Stimulated activated CD8-positive, alpha-beta memory T cell treated with anti-CD3 and anti-CD28 coated beads, Interleukin-12 subunit alpha, Interleukin-12 subunit beta, amount 100 ng/mL, for 1 hour (primary cell): ENCODE results near the gene ZCCHC8.
"Not testable (repeated sequence)": the region's sequence is repeated elsewhere in the genome, so short reads cannot be mapped to it uniquely, and the experiment has no call there.

Source experiments
- DNase-seq: peaks from one replicate; pipeline ENCODE4 v3.0.0-alpha.2; 2020; ENCODE audit warnings: low read depth

ZCCHC8 gene

DNA sequence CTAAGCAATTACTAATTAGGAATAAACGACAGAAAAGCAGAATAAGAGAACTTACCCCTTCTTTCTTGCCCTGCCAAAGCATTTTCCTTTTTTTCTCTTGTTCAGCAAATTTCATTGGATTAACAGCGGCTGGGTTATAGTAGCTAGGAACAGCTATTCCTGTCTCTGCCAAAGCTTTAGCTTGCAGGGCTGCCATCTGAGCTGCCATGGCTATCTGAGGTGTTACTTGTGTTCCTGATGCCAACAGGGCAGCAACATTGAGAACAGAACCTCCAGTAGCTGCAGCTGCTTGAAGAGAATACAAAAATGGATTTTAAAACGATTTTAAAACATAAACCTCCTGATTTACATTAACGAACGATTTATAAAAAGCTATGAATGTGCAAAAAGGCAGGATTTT is 7.4 kb upstream of the ZCCHC8 start:
- DNase-seq, result no peak

DNA sequence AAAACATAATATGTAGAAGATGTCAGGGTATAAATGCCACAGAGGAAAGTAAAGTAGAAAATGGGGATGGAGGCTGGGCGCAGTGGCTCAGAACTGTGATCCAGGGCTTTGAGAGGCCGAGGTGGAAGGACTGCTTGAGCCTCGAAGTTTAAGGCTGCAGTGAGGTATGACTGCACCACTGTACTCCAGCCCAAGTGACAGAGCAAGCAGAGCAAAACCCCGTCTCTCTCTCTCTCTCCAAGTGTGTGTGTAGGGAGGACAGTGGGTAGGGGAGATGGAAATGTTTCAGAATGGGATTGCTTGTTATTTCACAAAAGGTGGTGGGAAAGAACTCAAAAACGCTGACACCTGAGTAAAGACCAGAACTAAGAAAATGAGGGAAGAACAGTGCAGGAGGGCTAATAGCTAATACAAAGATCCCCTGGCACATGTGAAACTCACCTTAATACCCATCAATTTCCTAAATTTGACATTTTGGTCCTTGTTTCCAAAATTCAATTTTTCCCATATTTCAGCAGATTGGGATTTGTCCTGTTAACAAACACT is 5.7 kb upstream of the ZCCHC8 start:
- no peak for DNase-seq

DNA sequence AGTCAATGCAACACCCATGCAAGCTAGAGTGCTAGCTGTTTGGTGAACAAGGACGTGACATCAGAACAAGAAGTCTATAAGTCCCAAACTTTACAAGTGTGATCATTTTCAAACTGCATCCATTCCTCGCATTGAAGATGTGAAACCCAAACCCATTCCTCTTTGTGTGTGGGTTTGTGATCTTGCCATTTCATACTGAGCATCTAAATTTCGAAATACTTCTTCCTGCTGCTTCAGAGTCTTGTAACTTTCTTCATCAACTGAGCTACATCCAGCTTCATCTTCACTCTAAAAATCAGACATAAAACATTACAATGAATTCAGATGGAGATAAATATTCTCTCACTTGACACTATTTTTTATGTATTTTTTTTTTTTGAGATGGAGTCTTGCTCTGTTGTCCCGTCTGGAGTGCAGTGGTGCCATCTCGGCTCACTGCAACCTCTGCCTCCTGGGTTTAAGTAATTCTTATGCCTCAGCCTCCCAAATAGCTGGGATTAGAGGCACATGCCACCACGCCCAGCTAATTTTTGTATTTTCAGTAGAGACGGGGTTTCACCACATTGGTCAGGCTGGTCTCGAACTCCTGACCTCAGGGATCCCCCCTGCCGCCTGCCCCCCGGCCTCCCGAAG is 4.8 kb upstream of the ZCCHC8 start:
- no peak for DNase-seq

DNA sequence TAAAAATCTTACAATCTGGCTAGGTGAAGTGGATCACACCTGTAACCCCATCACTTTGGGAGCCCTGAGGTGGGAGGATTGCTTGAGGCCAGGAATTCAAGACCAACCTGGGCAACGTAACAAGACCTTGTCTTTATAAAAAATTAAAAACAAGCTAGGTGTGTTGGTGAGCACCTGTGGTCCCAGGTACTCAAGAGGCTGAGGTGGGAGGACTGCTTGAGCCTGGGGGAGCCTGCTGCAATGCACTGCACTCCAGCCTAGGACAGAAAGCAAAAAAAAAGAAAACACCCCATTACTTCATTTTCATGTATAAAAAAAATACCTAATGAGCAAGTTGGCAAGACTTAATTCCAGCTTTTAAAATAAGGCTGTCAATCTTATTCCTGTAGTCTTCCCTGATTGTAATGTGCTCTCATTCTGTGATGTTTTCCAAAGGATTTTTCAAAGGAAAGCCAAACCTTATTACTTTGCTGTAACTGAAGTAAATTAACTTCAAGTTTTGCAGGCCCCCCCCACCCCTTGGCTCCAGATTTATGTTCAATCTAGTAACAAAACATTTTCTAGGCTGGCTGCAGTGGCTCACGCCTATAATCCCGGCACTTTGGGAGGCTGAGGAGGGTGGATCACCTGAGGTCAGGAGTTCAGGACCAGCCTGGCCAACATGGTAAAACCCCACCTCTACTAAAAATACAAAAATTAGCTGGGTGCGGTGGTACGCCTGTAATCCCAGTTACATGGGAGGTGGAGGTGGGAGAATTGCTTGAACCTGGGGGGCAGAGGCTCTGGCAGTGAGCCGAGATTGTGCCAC is 3.3 kb upstream of the ZCCHC8 start:
- DNase-seq, result no peak

DNA sequence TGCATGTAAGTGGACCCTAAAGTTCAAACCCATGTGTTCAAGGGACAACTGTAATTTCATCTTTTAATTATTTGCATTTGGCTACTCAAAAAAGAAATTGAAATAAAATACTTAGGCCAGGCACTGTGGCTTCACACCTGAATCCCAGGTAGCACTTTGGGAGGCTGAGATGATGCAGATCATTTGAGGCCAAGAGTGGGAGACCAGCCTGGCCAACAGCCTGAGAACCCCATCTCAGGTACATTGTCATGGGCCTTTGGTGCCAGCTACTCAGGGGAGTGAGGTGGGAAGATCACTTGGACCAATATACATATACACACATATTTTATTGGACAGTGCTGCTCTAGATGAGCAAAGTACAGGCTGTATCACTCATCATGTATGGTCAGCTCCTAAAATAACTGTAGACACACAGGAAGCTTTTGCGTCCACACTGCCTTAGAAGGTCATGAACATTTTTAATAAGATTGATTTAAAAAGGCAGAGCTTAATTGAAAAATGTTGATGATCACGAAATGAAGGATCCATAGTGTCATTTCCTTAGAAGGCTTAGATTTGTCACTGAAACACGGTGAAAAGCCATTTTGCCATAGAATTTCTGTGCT is 2.5 kb upstream of the ZCCHC8 start:
- no peak for DNase-seq

DNA sequence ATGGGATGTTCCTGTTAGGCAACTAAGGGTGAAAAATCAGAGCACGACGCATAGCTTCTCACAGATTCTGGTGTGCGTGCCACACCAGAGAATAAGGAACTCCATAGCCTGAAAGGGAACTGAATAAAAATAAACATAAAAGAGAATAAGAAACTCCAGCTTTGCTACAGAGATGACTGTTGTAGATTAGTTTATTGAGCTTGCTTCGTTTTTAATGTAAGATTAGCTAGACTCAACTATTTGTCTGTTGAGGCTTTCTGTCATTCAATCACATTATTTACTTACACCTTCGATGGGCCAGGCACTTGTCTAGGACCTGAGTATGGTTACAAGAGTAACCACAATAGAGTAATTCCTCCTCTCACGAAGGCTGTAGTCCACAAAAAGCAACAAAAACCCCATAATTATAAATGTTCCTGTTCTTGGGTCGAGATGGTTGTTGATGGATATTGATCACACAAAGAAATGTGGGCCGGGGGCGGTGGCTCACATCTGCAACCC is 807 bp upstream of the ZCCHC8 start:
- no peak for DNase-seq

DNA sequence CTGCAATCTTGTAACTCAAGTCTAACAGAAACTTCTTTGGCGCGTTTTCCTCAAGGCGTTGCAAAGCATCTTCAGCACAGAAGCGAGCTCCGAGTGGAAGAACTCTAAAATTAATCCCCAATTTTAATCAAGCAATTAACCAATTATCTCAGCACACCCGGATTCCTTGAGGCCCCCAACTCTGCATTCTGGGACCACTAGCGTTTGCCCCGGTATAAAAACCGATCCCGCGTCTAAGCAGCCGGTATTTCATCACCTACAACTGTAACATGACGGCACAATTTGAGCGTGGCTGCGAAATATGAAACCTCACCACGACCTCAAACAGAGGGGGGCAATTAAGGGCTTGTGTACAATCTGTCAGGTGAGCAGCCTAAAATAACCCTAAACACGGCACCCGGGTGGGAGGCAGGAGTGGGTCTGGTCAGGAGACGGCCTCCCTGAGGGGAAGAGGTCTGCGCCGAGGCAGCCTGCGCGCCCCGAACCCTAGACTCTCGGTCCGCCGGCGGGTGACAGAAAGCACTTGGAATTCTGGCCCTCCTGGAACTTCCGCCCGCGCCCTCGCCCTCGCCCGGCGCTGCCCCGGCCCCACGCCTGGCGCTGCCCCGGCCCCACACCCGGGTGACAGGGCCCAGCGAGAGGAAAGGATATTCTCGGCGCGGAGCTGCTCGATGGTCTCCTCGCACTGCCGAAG is 594 bp downstream of the ZCCHC8 start:
- DNase-seq, result peak; percentile 25

DNA sequence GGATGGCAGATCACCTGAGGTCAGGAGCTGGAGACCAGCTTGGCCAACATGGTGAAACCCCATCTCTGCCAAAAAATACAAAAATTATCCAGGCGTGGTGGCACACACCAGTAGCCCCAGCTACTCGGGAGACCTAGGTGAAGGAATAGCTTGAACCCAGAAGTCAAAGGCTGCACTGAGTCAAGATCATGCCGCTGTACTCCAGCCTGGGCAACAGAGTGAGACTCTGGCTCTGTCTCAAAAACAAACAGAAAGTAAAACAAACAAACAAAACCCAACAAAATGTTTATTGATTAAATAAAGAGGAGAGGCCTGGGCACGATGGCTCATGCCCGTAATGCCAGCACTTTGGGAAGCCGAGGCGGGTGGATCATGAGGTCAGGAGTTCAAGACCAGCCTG is 5.5 kb downstream of the ZCCHC8 start:
- no peak for DNase-seq

DNA sequence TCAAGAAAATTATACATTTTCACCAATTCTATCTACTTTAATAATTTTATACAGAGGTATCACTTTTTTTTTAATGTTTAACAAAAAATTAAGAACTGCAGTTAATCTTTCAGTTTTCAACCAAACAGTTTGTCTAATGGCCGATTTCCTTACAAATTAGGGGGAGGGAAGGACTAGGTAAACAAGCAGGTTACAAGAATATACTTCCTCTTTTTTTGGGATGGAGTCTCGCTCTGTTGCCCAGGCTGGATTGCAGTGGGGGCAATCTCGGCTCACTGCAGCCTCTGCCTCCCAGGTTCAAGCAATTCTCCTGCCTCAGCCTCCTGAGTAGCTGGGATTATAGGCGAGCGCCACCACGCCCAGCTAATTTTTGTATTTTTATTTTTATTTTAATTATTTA is 7.5 kb downstream of the ZCCHC8 start:
- not testable (repeated sequence) for DNase-seq

DNA sequence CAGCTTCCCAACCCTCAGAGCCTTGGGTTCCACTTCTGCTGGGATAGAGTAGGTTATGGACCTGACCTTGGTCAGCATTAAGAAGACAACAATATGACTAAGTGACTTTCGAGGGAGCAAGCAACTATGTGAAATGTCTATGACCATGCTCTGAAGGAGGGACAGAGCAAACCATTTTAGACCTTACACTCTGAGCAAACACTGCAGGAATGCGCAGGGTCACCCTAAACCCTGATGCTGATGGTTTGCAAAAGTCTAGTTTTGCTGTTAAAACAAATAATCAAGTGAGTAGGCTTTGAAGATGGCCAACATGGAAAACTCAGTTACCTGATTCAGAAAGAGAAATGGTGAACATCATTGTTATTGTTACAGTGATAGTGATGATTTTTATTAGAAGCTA is 8.7 kb downstream of the ZCCHC8 start:
- DNase-seq, result no peak

DNA sequence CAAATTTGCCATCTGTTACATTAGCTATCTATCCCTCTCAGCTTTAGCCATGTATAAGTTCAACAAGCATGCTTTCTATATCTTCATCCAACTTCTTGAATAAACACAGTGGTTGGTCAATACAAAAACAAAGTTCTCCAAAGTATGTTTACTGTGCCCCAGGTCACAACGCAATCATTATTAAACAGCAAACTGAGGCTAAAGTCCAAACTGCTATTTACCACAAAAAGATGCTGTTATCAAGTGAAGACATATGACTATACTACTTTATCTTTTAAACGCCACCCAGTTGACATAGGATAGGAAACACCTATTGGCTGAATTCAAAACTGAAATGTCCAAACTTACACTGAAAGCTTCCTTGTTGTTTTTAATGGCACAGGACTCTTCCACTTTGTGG is 11.7 kb downstream of the ZCCHC8 start:
- DNase-seq, result no peak

DNA sequence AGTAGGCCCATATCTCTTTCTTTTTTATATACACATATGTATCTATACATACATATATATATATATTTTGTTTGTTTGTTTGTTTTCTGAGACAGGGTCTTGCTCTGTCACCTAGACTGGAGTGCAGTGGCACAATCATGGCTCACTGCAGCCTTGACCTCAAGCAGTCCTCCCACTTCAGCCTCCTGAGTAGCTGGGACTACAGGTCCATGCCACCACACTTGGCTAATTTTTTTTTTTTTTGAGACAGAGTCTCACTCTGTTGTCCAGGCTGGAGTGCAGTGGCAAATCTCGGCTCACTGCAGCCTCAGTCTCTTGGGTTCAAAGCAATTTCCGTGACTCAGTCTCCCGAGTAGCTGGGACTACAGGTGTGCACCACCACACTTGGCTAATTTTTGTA is 12.9 kb downstream of the ZCCHC8 start:
- not testable (repeated sequence) for DNase-seq

DNA sequence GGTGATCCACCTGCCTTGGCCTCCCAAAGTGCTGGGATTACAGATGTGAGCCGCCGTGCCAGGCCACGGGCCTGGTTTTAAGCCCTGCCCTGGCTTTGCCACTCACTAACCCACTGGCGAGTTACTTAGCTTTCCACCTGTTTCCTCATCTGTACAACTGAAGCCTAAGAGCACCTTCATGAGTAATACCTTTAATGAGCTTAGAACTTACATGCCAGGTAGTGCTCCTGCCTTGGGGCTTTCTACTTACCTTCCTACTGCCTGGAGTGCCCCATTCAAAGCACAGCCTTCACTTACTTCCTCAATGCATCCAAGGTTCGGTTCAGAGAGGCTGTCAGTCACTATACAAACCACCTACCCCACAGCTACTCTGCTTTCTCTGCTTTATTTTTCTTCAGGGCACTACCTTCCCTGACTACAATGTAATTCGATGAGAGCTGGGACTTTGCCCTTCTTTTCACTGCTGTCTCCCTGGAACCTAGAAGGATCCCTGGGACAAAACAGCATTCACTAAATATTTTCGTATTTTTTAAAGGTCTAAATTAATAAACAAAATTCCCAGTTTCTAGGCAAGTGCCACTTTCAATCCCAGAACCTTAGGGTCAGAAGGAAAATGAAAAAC is 13.8 kb downstream of the ZCCHC8 start:
- no peak for DNase-seq

DNA sequence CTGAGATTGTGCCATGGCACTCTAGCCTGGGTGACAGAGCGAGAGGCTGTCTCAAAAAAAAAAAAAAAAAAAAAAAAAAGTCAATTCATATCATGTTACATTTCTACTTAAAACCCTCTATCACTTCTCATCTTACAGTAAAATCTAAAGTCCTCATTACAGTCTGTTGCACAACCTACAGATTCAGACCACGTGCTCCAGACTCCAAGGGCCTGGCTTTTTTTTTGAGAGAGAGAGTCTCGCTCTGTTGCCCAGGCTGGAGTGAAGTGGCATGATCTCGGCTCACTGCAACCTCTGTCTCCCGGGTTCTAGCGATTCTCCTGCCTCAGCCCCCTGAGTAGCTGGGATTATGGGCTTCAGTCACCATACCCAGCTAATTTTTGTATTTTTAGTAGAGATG is 14.4 kb downstream of the ZCCHC8 start:
- not testable (repeated sequence) for DNase-seq

DNA sequence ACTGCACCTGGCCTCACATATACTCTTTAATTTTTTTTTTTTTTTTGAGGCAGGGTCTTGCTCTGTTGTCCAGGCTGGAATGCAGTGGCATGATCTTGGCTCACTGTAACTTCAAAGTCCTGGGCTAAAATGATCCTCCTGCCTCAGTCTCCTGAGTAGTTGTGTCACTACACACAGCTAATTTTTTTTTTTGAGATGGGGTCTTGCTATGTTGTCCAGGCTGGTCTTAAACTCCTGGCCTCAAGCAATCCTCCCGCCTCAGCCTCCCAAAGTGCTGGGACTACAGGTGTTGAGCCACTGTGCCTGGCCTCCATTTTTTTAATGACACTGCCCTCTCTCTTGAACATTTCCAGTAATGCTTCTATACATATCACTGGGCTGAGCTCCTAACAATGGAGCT is 16.3 kb downstream of the ZCCHC8 start:
- not testable (repeated sequence) for DNase-seq

DNA sequence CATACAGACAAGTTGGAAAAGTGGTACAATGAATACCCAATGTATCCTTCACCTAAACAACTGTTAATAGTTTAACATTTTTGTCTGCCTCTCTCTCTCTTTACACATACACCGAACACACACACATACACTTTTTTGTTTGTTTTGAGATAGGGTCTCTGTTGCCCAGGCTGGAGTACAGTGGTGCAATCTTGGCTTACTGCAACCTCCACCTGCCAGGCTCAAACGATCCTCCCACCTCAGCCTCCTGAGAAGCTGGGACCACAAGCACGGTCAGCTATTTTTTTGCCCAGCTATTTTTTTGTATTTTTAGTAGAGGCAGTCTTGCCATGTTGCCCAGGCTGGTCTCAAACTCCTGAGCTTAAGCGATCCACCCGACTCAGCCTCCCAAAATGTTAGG is 16.8 kb downstream of the ZCCHC8 start:
- DNase-seq, result no peak

DNA sequence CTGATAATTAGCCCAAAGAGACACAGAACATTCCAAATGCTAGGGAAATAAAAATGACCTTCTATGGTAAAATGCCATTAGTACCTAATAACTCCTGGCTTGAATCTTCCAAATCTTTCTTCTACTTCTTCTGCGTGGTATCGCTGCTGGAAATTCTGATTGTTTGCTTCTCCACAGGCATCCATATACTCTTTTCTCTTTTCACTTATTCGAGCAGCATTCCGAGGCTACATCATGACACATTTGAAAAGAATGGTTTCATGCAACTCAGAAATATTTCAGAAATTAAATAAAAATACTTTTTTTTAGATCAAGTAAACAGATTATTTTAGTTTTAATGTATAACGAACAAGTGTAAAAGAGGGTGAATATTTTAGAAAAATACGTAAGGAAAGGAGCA is 18.9 kb downstream of the ZCCHC8 start:
- DNase-seq, result no peak

DNA sequence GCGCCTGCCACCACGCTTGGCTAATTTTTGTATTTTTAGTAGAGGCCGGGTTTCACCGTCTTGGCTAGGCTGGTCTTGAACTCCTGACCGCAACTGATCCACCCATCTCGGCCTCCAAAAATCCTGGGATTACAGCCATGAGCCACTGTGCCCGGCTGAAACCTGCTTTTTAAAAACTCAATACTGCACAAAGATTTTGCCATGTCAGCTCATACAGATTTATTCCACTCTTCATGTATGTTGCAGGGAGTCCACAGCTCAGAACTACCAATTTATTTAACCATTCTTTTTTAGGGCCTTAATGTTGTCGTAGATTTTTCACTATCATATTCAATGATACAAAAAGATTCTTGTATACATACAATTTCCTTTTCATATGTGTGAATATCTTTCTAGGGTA is 20.0 kb downstream of the ZCCHC8 start:
- DNase-seq, result no peak

DNA sequence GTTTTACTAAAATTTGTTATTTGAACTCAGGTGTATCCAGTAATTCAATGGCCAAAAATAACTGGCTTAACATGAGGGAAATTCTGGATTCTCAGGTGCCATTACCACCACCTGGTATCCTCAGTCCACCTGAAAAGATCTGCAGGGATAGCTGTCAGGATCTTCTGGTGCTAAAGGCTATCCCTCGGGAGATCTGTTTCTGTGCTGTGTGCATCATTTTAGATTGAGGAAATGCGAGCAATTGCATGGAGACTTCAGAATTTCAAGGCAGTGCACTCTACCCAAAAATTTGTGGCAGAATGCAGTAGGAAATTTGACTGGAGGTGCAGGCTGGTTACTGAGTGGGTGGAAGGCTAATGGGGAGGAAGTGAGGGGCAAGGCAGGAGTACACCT is 26.4 kb downstream of the ZCCHC8 start:
- no peak for DNase-seq

DNA sequence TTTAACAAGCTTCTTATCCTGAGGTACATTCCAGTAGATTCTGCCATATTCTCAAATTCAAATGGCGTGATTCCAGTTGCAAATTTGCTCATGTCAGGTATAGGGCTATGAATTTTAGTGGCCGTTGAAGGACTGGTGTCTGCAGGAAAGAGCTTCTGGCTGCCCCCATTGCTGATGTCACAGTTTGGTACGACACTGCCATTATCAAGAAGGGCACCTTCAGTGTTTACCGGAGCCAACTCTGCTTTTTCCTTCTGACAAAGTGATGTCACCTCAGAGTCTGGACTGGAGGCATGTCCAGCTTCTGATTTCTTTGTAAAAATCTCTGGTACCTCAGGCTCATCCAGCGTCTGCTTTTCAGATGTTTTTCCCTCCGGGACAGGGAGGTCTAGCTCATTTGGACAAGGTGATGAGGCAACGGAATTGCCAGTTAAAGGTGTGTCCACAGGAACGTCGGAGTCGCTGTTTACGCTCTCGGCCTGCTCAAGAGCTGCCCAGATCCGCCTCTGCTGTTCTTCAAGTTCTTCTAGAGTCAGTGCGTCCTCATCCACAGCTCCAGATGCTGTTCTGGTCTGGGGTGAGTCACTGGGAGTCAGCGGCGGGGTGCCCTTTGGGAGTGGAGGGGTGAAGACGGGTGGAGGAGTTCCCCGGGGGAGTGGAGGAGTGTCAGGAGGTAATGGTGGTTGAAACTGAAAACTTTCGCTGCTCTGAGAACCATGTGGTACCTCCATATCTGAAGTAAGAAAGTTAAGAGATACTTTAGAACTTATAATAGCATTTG is 27.0 kb downstream of the ZCCHC8 start:
- DNase-seq, result no peak
